GM18520 (cell line): ENCODE results near the gene DSC3.
"Not testable (repeated sequence)": the region's sequence is repeated elsewhere in the genome, so short reads cannot be mapped to it uniquely, and the experiment has no call there.

Experiments
- ATAC-seq: cut with Tn5 transposase; IDR thresholded peaks from one replicate; pipeline ENCODE4 v1.9.1; 2021; ENCODE audit not compliant: unreplicated experiment

Gene DSC3

GRCh38 chr18:31041271-31042083 lies 1.1 kb downstream of the DSC3 start:
- no peak for ATAC-seq

DNA sequence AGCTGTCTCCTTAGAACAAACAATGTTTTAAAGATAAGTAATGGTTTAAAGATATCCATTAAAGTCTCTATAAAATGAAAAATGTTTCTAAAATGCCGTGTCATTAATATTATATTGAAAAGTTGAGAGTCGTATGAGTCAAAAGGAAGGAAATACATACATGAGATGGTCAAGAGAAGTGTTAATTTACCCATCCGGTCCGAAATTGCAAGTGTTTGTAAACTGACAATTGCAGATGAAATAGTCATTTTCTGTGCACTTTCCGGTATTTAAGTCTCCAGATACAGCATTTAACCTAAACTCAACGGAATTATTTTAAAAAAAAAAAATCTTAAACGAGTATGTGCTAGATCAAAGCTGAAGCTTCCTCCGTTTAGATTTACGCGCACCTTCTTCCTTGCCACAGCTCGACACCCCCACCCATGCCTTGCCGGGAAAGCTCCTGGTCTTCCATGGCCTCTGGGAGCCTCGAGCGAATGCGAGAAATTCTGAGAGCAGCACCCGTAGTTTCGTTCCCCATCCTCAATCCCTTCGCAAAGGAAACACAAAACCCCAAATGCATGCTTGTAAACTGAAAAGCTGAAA lies 1.8 kb downstream of the DSC3 start:
- no peak for ATAC-seq

DNA sequence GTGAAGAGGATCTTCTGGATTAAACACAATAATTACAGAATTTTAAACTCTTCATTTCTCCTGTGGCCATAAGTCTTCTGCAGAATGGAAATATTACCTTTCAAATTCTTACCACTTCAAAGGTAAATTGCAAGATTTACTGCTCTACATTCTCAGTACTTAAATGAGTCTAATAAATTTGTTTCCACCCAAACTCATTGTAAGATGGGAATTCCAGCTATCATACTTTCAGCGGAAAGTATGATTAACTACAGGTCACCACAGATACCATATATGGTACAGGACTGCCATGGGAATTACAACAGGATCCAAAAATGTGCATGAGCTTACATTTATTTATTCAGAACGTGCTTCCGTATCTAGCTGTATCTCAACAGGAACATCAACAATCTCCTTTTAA lies 3.1 kb downstream of the DSC3 start:
- no peak for ATAC-seq

DNA sequence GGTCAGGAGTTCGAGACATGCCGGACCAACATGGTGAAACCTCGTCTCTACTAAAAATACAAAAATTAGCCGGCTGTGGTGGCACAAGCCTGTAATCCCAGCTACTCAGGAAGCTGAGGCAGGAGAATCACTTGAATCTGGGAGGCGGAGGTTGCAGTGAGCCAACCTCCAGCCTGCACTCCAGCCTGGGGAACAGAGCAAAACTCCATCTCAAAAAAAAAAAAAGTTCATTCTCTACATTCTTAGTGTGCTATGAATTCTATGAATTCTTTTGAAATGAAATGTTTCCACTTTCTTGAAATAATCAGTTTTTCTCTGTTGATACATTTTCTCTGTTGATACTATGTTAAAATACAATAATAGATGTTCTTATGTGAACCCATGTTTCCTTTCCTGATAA lies 4.9 kb downstream of the DSC3 start:
- not testable (repeated sequence) for ATAC-seq

DNA sequence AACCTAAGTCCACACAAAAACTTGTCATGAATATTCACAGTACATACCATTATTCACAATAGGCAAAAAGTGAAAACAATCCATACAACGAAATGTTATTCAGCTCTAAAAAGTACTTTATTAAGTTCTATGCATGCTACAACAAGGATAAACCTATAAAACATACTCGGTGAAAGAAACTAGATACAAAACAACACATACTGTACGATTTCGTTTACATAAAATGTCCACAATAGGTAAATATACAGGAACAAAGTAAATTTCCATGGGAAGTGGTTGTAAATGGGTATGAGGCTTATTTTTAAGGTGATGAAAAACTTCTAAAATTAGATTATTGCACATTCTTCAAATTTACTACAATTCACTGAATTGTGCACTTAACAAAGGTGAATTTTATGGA lies 8.0 kb downstream of the DSC3 start:
- ATAC-seq = no peak

DNA sequence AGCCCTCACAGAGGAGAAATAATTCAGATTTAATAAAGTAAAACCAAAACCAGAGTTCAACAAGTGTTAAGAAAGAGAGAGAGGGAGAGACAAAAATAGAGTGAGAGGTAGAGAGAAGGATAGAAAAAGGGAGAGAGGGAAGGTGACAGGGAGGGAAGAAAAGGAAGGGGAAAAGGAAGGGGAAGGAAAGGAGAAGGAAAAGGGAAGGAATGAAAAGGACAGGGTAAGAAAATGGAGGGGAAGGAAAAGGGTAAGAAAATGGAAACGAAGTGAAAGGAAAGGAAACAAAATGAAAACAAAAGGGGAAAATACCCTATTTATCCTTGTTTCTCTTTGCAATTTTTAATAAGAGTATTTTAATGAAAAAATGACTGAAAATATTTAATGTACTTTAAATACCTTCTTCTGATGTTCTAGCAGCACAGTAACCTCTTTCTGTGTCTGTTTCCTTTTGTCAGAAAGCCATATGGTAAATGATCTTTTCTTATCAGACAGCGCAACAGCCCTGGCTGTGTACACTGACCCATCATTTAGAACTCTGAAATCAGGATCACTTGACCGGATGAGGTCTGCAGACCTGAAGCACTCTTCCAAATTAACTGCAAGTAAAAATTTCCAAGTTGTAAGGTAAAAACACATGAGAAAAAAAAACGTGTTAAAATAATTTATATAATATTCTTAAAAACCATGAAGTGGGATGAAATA lies 11.8 kb downstream of the DSC3 start:
- no peak for ATAC-seq

- ATAC-seq = no peak
These were observed 26.7 kb downstream of the DSC3 start for GRCh38 chr18:31015715-31016434.

DNA sequence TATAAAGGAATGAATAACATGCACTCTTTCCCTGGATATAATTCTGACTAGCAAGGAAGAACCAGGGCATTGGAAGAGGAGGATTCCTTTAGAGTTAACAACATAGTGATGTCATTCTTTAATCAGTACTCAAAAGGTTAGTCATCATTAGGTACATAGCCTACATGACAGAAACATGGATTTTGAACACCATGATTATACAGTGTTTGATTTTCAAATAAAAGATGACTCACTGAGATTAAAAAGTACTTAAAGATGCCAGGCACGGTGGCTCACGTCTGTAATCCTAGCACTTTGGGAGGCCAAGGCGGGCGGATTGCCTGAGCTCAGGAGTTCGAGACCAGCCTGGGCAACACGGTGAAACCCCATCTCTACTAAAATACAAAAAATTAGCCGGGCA lies 31.1 kb downstream of the DSC3 start:
- ATAC-seq = not testable (repeated sequence)

- no peak for ATAC-seq
These were observed 31.9 kb downstream of the DSC3 start for GRCh38 chr18:31010601-31011000.

DNA sequence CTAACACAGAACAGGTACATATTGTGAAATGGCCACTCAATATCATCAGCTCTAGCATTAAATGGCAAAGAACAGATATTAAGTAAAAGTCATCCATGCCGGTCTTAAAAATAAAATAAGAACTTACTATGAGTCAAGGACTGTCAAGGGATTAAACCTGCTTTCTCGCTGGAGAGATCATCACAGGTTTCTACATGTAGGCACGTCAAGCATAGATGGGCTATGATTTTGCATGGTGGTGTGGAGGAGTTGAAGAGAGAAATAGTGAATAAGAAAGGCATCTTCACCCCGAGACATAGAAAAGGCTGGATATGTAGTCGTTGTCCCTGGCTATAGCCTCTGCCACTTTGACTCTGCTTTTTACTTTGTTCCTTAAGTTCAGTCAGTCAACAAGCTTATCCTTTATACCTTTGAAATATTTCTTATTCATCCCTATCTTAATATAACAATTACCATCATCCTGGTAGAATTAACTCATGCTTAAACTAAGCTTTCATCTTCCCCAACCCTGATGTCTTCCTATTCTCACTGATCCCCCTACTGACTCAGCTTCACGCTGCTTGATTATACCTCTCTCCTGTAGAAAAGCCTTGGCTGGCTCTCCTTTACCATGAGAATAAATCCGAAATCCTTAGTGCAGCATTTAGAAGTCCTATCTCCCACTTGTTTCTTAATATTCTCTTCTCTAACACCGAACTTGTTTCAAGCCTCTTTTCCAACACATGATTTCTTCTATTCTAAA lies 42.5 kb downstream of the DSC3 start:
- ATAC-seq = no peak

GRCh38 chr18:30999186-30999585 lies 43.4 kb downstream of the DSC3 start:
- no peak for ATAC-seq

GRCh38 chr18:30997223-30997622 lies 45.3 kb downstream of the DSC3 start:
- no peak for ATAC-seq

GRCh38 chr18:30992231-30992630 lies 50.3 kb downstream of the DSC3 start:
- no peak for ATAC-seq

DNA sequence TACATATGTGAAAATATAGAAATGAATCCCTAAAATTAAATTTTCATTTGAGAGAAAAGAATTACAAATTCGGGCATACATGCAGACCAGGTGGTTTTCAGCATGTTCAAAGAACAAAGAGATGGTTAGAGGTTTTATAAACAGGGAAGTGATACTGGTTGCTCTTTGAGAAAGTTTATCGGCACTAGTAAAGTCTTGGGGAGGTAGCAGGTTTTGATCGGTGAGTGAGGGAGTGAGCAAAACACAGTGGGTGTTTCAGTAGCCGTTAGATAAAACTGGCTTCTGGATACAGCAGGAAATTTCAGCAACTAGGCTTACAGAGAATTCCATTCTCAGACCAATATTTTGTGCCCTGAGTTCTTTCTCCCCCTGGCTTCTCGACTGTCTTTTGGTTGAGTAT lies 51.1 kb downstream of the DSC3 start:
- ATAC-seq = no peak

- no peak for ATAC-seq
These were observed 53.4 kb downstream of the DSC3 start for GRCh38 chr18:30989141-30989540.

DNA sequence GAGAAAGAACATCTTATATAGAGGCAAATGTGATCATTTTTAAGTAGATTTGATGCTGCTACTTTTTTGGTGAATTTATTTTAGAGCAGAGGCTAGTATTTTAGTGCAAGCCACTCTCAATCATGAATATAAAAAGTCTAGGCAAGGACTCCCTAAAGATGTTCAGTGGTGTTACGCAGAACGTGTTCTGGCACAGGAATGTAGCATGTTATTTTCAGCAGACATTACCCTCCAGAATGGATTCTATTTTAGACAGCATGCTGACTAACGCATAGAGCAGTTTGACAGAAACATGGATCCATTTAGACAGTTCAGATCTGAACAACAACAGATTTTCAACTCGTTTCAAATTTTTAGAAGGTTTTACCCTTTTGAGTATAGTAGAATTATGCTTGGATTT lies 54.1 kb downstream of the DSC3 start:
- ATAC-seq = no peak

DNA sequence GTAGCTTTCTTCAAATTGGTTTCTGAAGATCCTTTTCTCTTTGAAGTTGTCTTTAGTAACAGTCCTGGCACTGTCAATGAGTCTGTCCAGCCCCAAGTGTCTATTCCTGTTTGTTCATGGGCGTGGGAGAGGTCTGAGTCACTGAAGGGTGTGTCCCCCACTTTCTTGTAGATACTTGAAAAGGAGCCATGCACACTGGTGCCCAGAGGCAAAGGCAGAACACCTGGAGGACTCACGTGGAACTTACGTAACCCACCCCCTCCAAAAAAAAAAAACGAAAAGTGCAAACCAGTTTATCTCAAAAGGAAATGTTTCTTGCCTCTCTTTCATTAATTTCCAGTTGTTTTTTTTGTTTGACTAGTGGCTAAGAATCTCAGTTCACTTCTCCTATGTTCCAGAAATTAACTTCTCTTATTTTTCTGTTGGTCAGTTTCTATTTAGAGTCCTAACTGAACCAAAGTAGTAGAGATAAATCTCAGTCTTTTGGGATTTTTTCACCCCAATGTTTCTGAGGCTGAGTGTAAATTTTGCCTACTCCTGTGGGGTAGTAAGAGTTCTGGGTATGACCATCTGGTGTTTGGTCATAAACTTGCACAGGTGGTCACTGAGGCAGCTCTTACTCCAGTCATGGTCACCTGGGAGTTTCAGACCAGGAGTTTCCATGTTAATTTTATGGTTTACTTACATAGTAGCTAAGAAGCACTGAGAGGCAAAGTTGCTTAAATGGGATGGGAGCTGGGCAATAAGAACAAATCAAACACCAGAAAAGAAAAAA lies 54.9 kb downstream of the DSC3 start:
- ATAC-seq = no peak

DNA sequence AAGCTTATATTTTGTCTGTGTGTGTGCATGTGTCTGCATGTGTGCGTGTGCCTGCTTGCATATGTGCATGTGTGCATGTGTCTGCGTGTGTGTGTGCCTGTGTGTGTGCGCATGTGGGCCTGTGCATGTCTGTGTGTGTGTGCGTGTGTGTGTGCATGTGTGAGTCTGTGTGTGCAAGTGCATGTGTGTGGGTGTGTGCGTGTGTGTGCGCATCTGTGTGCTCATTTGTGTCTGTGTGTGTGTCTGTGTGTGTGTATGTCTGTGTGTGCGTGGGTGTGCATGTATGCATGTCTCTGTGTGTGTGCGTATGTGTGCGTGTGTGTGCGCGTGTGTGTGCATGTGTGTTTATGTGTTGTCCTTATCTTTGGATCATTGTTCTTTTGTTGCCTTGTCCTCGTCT lies 56.8 kb downstream of the DSC3 start:
- ATAC-seq = no peak

- no peak for ATAC-seq
These were observed 60.1 kb downstream of the DSC3 start for GRCh38 chr18:30982285-30982992.
